ENCODE results near the gene SZRD1.

SZRD1 gene

GRCh38 chr1:16397120-16397519, 30.1 kb downstream of the SZRD1 start:
- DNase-seq (ENCODE audit: low spot score) = no peak

- DNase-seq (ENCODE audit: low spot score) = no peak
Observed at GRCh38 chr1:16398371-16398953, 31.4 kb downstream of the SZRD1 start.

GRCh38 chr1:16402742-16403141, 35.7 kb downstream of the SZRD1 start:
- no peak for DNase-seq (ENCODE audit: low spot score)

- no peak for DNase-seq (ENCODE audit: low spot score)
Observed at GRCh38 chr1:16405441-16405840, 38.4 kb downstream of the SZRD1 start.

- DNase-seq (ENCODE audit: low spot score) = no peak
Observed at GRCh38 chr1:16406868-16407267, 39.8 kb downstream of the SZRD1 start.

- no peak for DNase-seq (ENCODE audit: low spot score)
Observed at GRCh38 chr1:16409536-16410152, 42.6 kb downstream of the SZRD1 start.

GRCh38 chr1:16410803-16411202, 43.8 kb downstream of the SZRD1 start:
- DNase-seq (ENCODE audit: low spot score) = no peak

GRCh38 chr1:16413191-16413590, 46.1 kb downstream of the SZRD1 start:
- no peak for DNase-seq (ENCODE audit: low spot score)

- DNase-seq (ENCODE audit: low spot score) = no peak
Observed at GRCh38 chr1:16418823-16419425, 51.9 kb downstream of the SZRD1 start.

GRCh38 chr1:16420424-16421118, 53.5 kb downstream of the SZRD1 start:
- DNase-seq (ENCODE audit: low spot score) = peak; percentile 71

- DNase-seq (ENCODE audit: low spot score) = no peak
Observed at GRCh38 chr1:16421201-16421600, 54.2 kb downstream of the SZRD1 start.

GRCh38 chr1:16422041-16422440, 55.0 kb downstream of the SZRD1 start:
- no peak for DNase-seq (ENCODE audit: low spot score)

GRCh38 chr1:16425125-16426025, 58.3 kb downstream of the SZRD1 start:
- DNase-seq (ENCODE audit: low spot score) = no peak

GRCh38 chr1:16430606-16431005, 63.6 kb downstream of the SZRD1 start:
- DNase-seq (ENCODE audit: low spot score) = no peak

GRCh38 chr1:16433030-16433429, 66.0 kb downstream of the SZRD1 start:
- no peak for DNase-seq (ENCODE audit: low spot score)

- DNase-seq (ENCODE audit: low spot score) = no peak
Observed at GRCh38 chr1:16434007-16434406, 67.0 kb downstream of the SZRD1 start.

- no peak for DNase-seq (ENCODE audit: low spot score)
Observed at GRCh38 chr1:16434501-16434900, 67.5 kb downstream of the SZRD1 start.

- DNase-seq (ENCODE audit: low spot score) = no peak
Observed at GRCh38 chr1:16436946-16437474, 70.0 kb downstream of the SZRD1 start, which contains the start of gene SPATA21. TSS of gene SPATA21 (minus strand) at chr1:16437424. CDS start at chr1:16431371, 6,053 bp downstream.

- no peak for DNase-seq (ENCODE audit: low spot score)
Observed at GRCh38 chr1:16438516-16438915, 71.5 kb downstream of the SZRD1 start.

- DNase-seq (ENCODE audit: low spot score) = no peak
Observed at GRCh38 chr1:16438924-16439323, 71.9 kb downstream of the SZRD1 start.

GRCh38 chr1:16440131-16440469, 73.1 kb downstream of the SZRD1 start:
- DNase-seq (ENCODE audit: low spot score) = no peak

Measured in CD4-positive, alpha-beta T cell treated with Interleukin-2 at 100 ng/mL for 4 hours (primary cell).